Measurements from ENCODE around the gene KIAA0319L. TPM values are rescaled to one million over a fixed set of nuclear protein-coding genes. Genes with fewer than 3 reads are reported as not detected.

Gene KIAA0319L
- total RNA-seq, 4 donors from 2014 or later: 33.4 to 60.9 (median 44.9) TPM

- no peak for TF ChIP-seq POLR2A (IDR thresholded peaks at IDR 0.05)
- TF ChIP-seq CTCF (IDR thresholded peaks at IDR 0.05): no peak
- WGBS, 2 donors: 77 to 89% methylated on average over 3 of the region's 3 CpGs
- H3K4me3 ChIP-seq (ENCODE audit: low read depth, poor library complexity, severe bottlenecking): no peak overlapping the region
- no peak for DNase-seq (ENCODE audit: low spot score in 2 of 2)
- intact Hi-C loops (cut with DNase I; ENCODE audit: low total_unique reads): no loop called here
Measured at GRCh38 chr1:35509558-35509957, 47.6 kb downstream of the KIAA0319L start.

GRCh38 chr1:35507947-35508346, 49.3 kb downstream of the KIAA0319L start:
- intact Hi-C loops (cut with DNase I; ENCODE audit: low total_unique reads): no loop called here
- no peak overlapping the region for H3K4me3 ChIP-seq (ENCODE audit: low read depth, poor library complexity, severe bottlenecking)
- TF ChIP-seq CTCF (IDR thresholded peaks at IDR 0.05) (no peak), POLR2A (IDR thresholded peaks at IDR 0.05) (no peak)
- DNase-seq (ENCODE audit: low spot score in 2 of 2): no peak

GRCh38 chr1:35506960-35507912, 50.0 kb downstream of the KIAA0319L start:
- H3K4me3 ChIP-seq (ENCODE audit: low read depth, poor library complexity, severe bottlenecking): no peak overlapping the region
- DNase-seq (ENCODE audit: low spot score in 2 of 2): no peak
- intact Hi-C loops (cut with DNase I; ENCODE audit: low total_unique reads): no loop called here
- TF ChIP-seq CTCF (IDR thresholded peaks at IDR 0.05) (no peak), POLR2A (IDR thresholded peaks at IDR 0.05) (no peak)
- 63 to 64% methylated on average over 3 of the region's 3 CpGs for WGBS, 2 donors

- TF ChIP-seq CTCF (IDR thresholded peaks at IDR 0.05) (no peak), POLR2A (IDR thresholded peaks at IDR 0.05) (no peak)
- WGBS, 2 donors: 63 to 65% methylated on average over 4 of the region's 4 CpGs
- no peak for DNase-seq (ENCODE audit: low spot score in 2 of 2)
- no peak overlapping the region for H3K4me3 ChIP-seq (ENCODE audit: low read depth, poor library complexity, severe bottlenecking)
- intact Hi-C loops (cut with DNase I; ENCODE audit: low total_unique reads): no loop called here
Measured at GRCh38 chr1:35505911-35506798, 51.0 kb downstream of the KIAA0319L start.

- no peak overlapping the region for H3K4me3 ChIP-seq (ENCODE audit: low read depth, poor library complexity, severe bottlenecking)
- intact Hi-C loops (cut with DNase I; ENCODE audit: low total_unique reads): no loop called here
Measured at GRCh38 chr1:35502242-35502641, 55.0 kb downstream of the KIAA0319L start.

More at GRCh38 chr1:35502242-35502641, 55.0 kb downstream of the KIAA0319L start:
- TF ChIP-seq POLR2A (IDR thresholded peaks at IDR 0.05) (no peak), CTCF (IDR thresholded peaks at IDR 0.05) (no peak)
- WGBS, 2 donors: 94% methylated on average over 2 of the region's 2 CpGs
- no peak for DNase-seq (ENCODE audit: low spot score in 2 of 2)
